Mammary epithelial cell (primary cell): ENCODE results near the gene TMPRSS4.

Source experiments
- EZH2 ChIP-seq: IDR thresholded peaks from 2 replicates; pipeline ENCODE4 v1.6.1; 2012; ENCODE audit warnings: low read length, inconsistent platforms, borderline replicate concordance
- TF ChIP-seq, protein P1 (sequence below), 2 donors: IDR thresholded peaks in 1 of 2; conservative IDR thresholded peaks in 1 of 2; 2 replicates each; pipeline ENCODE4 v1.5.1; 2011 to 2012; ENCODE audit warnings: inconsistent platforms in 2 of 2, low read length in 2 of 2, mild to moderate bottlenecking in 2 of 2, control low read depth in 1 of 2, low read depth in 1 of 2; ENCODE audit not compliant: insufficient read depth in 1 of 2; ENCODE audit errors: extremely low read depth in 1 of 2

- TF ChIP-seq, protein P1, sequence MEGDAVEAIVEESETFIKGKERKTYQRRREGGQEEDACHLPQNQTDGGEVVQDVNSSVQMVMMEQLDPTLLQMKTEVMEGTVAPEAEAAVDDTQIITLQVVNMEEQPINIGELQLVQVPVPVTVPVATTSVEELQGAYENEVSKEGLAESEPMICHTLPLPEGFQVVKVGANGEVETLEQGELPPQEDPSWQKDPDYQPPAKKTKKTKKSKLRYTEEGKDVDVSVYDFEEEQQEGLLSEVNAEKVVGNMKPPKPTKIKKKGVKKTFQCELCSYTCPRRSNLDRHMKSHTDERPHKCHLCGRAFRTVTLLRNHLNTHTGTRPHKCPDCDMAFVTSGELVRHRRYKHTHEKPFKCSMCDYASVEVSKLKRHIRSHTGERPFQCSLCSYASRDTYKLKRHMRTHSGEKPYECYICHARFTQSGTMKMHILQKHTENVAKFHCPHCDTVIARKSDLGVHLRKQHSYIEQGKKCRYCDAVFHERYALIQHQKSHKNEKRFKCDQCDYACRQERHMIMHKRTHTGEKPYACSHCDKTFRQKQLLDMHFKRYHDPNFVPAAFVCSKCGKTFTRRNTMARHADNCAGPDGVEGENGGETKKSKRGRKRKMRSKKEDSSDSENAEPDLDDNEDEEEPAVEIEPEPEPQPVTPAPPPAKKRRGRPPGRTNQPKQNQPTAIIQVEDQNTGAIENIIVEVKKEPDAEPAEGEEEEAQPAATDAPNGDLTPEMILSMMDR (conservative IDR thresholded peaks at IDR 0.05 in 1 of 2, IDR thresholded peaks at IDR 0.05 in 1 of 2; ENCODE audit: extremely low read depth in 1 of 2, insufficient read depth in 1 of 2, low read depth in 1 of 2, low read length in 2 of 2), result no peak
- TF ChIP-seq EZH2, result no peak
These were observed 75.2 kb downstream of the TMPRSS4 start for GRCh38 chr11:118152020-118152551.
